HepG2 (cell line): ENCODE measurements around the gene FCER1G. TPM values are rescaled to one million over a fixed set of nuclear protein-coding genes. Genes with fewer than 3 reads are reported as not detected.

Source experiments
- ARNT2 ChIP-seq: sonication (generic); formaldehyde crosslinking; IDR thresholded peaks from 2 replicates; pipeline ENCODE4 v1.8.0; 2022; ENCODE audit warnings: mild to moderate bottlenecking, low read depth, missing genetic modification reagents, moderate library complexity
- RBM39 ChIP-seq: fragments of 200-400 bp; formaldehyde crosslinking; IDR thresholded peaks from one replicate; pipeline ENCODE4 v1.6.1; 2018; ENCODE audit warnings: antibody characterized with exemption, mild to moderate bottlenecking, low read depth, low read length; ENCODE audit not compliant: poor library complexity, severe bottlenecking
- ZFP37 ChIP-seq: sonication (generic); formaldehyde crosslinking; IDR thresholded peaks from 2 replicates; pipeline ENCODE4 v1.4.0; 2020; ENCODE audit warnings: missing genetic modification reagents, borderline replicate concordance
- ZNF607 ChIP-seq: sonication (generic); formaldehyde crosslinking; IDR thresholded peaks from 2 replicates; pipeline ENCODE4 v1.5.1; 2020; ENCODE audit warnings: missing genetic modification reagents, mild to moderate bottlenecking, borderline replicate concordance
- polyA plus RNA-seq, 8 experiments: library from polyadenylated mRNA; depleted of rRNA in 3 of 8; stranded (reverse) in 7 of 8; unstranded in 1 of 8; fragments of >200 nt; fragmentation: Illumina TruSeq in 4 of 8; extraction: Trizol in 4 of 8; gene quantifications; 2 replicates each; pipeline versions ENCODE4 v1.2.1 to v1.2.3, GENCODE V29; 2011 to 2016; ENCODE audit warnings: low read depth in 4 of 8, missing spikeins in 1 of 8, mixed read lengths in 1 of 8; ENCODE audit not compliant: insufficient read depth in 1 of 8
- total RNA-seq, 5 experiments: library from RNA; depleted of rRNA; stranded (reverse); fragments of >200 nt; fragmentation: Illumina TruSeq; extraction: Trizol; gene quantifications; 2 replicates each; pipeline ENCODE4 v1.2.3, GENCODE V29; 2016; ENCODE audit warnings: low read depth in 1 of 5
- TF ChIP-seq, protein P1 (sequence below): sonication (generic); formaldehyde crosslinking; IDR thresholded peaks from 2 replicates; pipeline ENCODE4 v1.5.1; 2020; ENCODE audit warnings: mild to moderate bottlenecking, missing genetic modification reagents, moderate library complexity
- TF ChIP-seq, protein P2 (sequence below): sonication (generic); formaldehyde crosslinking; IDR thresholded peaks from 2 replicates; pipeline ENCODE4 v1.8.1; 2023; ENCODE audit warnings: mild to moderate bottlenecking, inconsistent platforms, moderate library complexity, missing genetic modification reagents, borderline replicate concordance
- TF ChIP-seq, protein P3 (sequence below): sonication (generic); formaldehyde crosslinking; conservative IDR thresholded peaks from 2 replicates; pipeline ENCODE4 v1.8.0; 2022; ENCODE audit warnings: mild to moderate bottlenecking, moderate library complexity, missing genetic modification reagents
- TF ChIP-seq, protein P4 (sequence below): sonication (generic); formaldehyde crosslinking; IDR thresholded peaks from 2 replicates; pipeline ENCODE4 v1.5.1; 2020; ENCODE audit warnings: mild to moderate bottlenecking, missing genetic modification reagents, borderline replicate concordance

The FCER1G gene
- total and polyA plus RNA-seq, 2 of the 13 experiments (the other 11 are each of a cell fraction or from before 2014, with no cell fraction given) = 1.3 to 6.4 TPM

DNA sequence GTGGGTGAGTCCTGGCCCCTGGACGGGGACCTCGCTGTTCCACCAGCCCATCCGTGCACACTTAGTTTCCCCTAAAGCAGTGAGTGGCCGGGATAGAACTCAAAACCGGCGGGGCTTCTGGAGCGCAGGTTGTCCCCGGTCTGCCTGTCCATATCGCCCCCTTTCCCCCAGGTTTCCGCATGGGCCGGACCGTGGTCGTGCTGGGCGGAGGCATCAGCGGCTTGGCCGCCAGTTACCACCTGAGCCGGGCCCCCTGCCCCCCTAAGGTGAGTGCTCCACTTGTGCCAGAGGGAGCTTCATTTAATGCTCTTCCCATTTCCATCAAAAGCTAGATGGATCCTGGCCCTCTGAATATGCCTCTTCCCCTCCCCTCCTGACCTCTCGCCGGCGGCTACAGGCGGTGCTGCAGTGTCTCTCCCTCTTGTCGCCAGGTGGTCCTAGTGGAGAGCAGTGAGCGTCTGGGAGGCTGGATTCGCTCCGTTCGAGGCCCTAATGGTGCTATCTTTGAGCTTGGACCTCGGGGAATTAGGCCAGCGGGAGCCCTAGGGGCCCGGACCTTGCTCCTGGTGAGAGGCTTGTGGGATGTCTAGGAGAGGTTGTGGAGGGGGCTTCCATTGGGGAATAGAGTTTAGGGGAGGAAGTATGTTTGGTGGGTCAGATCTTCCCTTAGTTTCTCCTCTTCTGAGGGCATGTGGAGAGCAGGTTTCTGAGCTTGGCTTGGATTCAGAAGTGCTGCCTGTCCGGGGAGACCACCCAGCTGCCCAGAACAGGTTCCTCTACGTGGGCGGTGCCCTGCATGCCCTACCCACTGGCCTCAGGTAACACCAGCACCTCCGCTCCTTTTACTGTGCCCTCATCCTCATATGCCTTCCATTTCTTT lies 48.2 kb upstream of the FCER1G start (continued):
- peak; percentile 44 for TF ChIP-seq RBM39
- TF ChIP-seq, protein P1, sequence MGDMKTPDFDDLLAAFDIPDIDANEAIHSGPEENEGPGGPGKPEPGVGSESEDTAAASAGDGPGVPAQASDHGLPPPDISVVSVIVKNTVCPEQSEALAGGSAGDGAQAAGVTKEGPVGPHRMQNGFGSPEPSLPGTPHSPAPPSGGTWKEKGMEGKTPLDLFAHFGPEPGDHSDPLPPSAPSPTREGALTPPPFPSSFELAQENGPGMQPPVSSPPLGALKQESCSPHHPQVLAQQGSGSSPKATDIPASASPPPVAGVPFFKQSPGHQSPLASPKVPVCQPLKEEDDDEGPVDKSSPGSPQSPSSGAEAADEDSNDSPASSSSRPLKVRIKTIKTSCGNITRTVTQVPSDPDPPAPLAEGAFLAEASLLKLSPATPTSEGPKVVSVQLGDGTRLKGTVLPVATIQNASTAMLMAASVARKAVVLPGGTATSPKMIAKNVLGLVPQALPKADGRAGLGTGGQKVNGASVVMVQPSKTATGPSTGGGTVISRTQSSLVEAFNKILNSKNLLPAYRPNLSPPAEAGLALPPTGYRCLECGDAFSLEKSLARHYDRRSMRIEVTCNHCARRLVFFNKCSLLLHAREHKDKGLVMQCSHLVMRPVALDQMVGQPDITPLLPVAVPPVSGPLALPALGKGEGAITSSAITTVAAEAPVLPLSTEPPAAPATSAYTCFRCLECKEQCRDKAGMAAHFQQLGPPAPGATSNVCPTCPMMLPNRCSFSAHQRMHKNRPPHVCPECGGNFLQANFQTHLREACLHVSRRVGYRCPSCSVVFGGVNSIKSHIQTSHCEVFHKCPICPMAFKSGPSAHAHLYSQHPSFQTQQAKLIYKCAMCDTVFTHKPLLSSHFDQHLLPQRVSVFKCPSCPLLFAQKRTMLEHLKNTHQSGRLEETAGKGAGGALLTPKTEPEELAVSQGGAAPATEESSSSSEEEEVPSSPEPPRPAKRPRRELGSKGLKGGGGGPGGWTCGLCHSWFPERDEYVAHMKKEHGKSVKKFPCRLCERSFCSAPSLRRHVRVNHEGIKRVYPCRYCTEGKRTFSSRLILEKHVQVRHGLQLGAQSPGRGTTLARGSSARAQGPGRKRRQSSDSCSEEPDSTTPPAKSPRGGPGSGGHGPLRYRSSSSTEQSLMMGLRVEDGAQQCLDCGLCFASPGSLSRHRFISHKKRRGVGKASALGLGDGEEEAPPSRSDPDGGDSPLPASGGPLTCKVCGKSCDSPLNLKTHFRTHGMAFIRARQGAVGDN (CRISPR knock-in tag) = peak; percentile 50
- TF ChIP-seq, protein P2, sequence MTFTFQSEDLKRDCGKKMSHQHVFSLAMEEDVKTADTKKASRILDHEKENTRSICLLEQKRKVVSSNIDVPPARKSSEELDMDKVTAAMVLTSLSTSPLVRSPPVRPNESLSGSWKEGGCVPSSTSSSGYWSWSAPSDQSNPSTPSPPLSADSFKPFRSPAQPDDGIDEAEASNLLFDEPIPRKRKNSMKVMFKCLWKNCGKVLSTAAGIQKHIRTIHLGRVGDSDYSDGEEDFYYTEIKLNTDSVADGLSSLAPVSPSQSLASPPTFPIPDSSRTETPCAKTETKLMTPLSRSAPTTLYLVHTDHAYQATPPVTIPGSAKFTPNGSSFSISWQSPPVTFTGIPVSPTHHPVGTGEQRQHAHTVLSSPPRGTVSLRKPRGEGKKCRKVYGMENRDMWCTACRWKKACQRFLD (CRISPR knock-in tag) = 0 out of 2 replicates have a peak, but pooled peaks have one; percentile 9
- no peak for TF ChIP-seq ZFP37
- TF ChIP-seq, protein P3, sequence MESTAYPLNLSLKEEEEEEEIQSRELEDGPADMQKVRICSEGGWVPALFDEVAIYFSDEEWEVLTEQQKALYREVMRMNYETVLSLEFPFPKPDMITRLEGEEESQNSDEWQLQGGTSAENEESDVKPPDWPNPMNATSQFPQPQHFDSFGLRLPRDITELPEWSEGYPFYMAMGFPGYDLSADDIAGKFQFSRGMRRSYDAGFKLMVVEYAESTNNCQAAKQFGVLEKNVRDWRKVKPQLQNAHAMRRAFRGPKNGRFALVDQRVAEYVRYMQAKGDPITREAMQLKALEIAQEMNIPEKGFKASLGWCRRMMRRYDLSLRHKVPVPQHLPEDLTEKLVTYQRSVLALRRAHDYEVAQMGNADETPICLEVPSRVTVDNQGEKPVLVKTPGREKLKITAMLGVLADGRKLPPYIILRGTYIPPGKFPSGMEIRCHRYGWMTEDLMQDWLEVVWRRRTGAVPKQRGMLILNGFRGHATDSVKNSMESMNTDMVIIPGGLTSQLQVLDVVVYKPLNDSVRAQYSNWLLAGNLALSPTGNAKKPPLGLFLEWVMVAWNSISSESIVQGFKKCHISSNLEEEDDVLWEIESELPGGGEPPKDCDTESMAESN = peak; percentile 12; the same call in 1 of the 2 replicates
- TF ChIP-seq, protein P4, sequence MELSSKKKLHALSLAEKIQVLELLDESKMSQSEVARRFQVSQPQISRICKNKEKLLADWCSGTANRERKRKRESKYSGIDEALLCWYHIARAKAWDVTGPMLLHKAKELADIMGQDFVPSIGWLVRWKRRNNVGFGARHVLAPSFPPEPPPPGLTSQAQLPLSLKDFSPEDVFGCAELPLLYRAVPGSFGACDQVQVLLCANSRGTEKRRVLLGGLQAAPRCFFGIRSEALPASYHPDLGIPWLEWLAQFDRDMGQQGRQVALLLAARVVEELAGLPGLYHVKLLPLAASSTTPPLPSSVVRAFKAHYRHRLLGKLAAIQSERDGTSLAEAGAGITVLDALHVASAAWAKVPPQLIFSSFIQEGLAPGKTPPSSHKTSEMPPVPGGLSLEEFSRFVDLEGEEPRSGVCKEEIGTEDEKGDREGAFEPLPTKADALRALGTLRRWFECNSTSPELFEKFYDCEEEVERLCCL (CRISPR knock-in tag) = 0 out of 2 replicates have a peak, but pooled peaks have one; percentile 53
- 0 out of 2 replicates have a peak, but pooled peaks have one; percentile 29 for TF ChIP-seq ARNT2 (CRISPR knock-in tag)
- peak; percentile 7; the same call in 1 of the 2 replicates for TF ChIP-seq ZNF607 (CRISPR knock-in tag)
